CD1c-positive myeloid dendritic cell (primary cell): ENCODE data around the gene ENKUR.

Experiments
- DNase-seq: peaks from one replicate; pipeline ENCODE4 v3.0.0-alpha.2; 2016; ENCODE audit errors: extremely low spot score

ENKUR gene

GRCh38 chr10:24947304-24948097, 68.5 kb downstream of the ENKUR start:
- no peak for DNase-seq

GRCh38 chr10:24944512-24945255, 71.3 kb downstream of the ENKUR start:
- DNase-seq = no peak

- no peak for DNase-seq
Measured at GRCh38 chr10:24938525-24938924, 77.4 kb downstream of the ENKUR start.

GRCh38 chr10:24938076-24938475, 77.9 kb downstream of the ENKUR start:
- no peak for DNase-seq

GRCh38 chr10:24935504-24936292, 80.3 kb downstream of the ENKUR start:
- DNase-seq = no peak
